Stimulated activated CD4-positive, alpha-beta T cell treated with anti-CD3 and anti-CD28 coated beads, Interleukin-12 subunit alpha, Interleukin-12 subunit beta, amount 100 ng/mL, for 48 hours (primary cell): ENCODE measurements around the gene PTPN18.
"Not testable (repeated sequence)": the region's sequence is repeated elsewhere in the genome, so short reads cannot be mapped to it uniquely, and the experiment has no call there.

Source experiments
- DNase-seq, 3 donors: peaks; one replicate each; pipeline ENCODE4 v3.0.0-alpha.2; 2020; ENCODE audit warnings: low read depth in 2 of 3, low spot score in 1 of 3

PTPN18 gene, protein sequence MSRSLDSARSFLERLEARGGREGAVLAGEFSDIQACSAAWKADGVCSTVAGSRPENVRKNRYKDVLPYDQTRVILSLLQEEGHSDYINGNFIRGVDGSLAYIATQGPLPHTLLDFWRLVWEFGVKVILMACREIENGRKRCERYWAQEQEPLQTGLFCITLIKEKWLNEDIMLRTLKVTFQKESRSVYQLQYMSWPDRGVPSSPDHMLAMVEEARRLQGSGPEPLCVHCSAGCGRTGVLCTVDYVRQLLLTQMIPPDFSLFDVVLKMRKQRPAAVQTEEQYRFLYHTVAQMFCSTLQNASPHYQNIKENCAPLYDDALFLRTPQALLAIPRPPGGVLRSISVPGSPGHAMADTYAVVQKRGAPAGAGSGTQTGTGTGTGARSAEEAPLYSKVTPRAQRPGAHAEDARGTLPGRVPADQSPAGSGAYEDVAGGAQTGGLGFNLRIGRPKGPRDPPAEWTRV

DNA sequence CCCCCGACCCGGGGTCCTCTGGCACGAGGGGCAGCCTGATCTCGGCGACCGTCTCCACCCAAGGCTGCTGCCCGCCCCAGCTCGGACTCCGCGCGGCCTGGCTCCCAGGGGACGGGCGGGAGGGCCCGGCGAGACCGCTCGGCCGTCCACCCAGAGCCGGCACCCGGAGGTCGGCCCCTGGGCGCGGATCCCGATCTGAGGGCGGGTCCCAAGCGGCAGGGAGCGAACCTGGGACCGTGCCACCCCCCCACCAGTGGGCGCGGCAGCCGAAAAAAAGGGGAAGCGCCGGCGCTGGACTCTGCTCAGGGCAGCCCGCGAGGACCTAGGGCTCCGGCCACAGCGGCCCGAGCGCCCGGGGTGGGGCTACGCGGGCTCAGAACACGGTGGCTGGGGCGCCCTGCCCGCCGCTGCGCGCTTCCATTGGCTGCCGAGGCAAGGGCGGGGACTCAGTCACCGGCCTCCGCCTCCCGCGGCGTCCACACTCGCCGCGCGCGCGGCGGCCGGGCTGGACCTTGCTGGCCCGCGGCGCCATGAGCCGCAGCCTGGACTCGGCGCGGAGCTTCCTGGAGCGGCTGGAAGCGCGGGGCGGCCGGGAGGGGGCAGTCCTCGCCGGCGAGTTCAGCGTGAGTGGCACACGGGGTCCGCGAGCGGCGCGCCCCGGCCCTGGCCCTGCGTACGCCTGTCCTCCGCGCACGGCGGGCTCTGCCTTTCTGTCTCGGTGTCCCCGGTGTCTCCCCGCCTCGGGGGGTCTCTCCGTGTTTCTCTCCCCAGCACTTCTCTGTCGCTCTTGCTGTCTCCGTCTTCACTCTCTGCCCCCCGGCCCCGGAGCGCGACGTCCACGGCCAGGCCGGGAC lies at the start of gene PTPN18:
PTPN18 (plus strand) TSS at position 479 of the 854 bp plus-strand sequence; CDS start at position 531, 52 bp downstream.
- DNase-seq: peak in 2 of 3 donors; percentile 31 to 63

DNA sequence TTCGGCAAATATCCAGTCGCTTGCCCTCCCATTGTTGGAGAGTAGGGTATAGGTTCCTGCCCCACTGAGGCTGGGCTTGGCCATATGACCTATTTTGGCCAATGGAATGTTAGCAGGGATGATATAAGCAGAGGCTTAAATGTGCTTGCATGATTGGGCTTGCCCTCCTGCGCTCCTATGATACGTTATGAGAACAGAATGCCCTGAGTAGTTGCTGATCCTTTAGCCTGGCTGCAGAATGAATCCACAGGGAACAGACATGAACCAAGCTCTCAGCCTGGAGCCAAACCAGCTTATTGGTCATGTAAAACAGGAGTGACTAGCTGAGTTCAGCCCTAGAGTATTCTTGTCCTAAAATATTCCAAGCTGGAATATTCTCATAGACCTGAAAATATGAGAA lies 48.0 kb upstream of the PTPN18 start:
- no peak for DNase-seq

DNA sequence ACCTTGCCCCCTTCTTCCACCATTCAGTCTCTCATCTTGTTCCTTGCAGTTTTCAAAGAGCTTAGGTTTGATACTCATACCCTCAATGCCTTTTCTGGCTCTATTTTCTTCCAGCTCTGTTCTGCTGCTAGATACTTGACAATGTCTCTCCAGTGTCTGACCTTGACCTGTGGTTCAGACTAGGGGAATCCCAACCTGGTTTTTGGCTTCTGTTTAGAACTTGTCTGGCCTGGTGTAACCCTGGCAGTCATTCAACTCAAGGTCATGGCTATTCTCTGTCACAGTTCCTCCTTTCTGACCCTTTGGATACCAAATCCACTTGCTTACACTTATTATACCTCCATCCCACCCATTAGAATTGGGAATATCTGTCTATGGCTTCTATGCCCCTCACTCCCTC lies 45.0 kb upstream of the PTPN18 start:
- DNase-seq: no peak

DNA sequence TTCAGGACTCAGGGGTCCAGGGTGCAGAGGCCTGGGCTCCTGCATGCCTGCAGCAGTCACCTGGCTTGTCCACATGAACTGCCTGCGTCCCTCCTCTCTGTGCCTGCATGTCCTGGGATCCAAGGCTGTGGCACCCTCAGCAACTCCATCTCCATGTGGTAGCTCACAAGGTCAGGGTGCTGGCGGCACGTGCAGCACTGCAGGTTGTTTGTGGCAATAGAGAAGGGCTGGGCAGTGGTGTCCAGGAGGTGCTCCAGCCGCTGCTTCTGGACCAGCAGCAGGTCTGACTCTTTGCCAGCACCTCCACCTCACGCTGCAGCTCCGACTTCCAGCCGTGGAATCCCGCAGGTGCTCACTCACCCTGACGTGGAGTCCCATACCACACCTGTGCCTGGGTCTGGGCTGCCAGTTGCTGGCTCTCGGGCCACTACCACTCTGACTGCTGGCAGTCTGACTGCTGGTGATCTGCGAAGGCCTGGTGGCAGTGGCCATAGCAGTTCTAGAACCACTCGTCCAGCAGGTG lies 42.0 kb upstream of the PTPN18 start:
- no peak for DNase-seq

DNA sequence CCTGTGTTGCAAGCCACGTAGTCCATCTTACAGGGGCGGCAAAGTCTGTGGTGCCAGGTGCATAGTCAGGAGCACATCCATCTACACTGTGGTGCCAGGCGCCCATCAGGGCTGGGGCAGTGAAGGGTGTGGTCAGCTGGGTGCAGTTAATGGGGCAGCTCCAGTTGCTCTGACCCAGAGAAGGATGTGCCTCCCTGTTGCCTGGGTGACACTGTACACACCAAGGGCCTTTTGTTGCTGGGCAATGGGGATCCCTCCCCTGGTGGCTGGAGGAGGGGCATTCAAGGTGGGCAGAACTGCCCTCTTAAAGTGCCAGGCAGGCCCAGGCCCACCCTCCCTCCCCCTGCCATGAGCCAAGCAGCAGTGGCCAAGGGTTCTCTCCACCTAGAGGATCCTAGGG lies 41.5 kb upstream of the PTPN18 start:
- DNase-seq: no peak

DNA sequence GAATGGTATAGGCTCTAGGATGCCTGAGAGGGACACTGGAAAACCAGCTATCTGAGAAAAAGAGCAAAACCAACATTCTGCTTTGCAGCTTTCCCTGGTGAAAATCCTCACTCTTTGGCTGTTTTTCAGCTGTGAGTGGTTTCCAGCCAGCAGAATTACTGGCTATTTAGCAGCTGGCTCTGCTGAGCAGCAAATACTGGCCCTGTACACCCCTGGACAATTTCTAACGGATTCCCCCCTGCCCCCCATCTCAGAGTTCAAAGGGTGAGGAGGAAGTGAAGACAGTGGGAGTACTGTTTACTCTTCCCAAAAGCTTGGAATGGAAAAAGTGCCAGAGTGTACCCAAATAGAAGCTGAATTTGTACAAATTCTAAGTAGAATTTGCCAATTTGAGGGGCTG lies 39.3 kb upstream of the PTPN18 start:
- DNase-seq: no peak

DNA sequence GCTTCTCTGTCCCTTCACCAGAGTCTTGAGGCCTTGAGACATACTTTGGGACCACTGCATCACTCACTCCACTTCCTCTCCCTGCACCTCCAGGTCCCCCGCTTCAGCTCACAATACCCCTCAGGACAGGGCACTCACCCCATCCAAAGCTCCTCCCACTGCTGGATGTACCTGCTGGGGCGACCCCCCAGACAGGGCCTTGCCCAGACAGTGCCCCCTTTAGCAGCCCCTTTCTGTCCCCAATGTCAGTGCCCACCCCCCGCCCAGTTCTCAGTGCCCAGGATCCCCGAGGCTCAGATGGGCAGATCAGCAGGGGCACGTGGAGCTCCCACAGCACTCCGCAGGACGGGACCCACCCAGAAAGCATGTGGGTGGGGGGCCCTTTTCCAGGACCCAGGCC lies 37.0 kb upstream of the PTPN18 start:
- DNase-seq: no peak

DNA sequence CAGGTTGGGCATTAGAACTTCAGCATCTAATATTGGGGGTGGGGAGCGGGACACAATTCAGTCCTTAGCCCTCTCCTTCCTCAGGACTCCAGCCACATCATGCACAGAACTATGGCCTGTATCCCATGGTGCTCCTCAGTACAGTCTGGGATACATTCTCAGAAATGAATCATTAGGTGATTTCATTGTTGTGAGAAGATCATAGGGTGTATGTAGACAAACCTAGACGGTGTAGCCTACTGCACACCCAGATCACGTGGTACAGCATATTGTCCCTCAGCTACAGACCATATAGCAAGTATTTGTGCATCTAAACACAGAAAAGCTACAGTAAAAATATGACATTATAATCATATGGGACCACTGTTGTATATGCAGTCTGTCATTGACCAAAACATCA lies 36.3 kb upstream of the PTPN18 start:
- no peak for DNase-seq

DNA sequence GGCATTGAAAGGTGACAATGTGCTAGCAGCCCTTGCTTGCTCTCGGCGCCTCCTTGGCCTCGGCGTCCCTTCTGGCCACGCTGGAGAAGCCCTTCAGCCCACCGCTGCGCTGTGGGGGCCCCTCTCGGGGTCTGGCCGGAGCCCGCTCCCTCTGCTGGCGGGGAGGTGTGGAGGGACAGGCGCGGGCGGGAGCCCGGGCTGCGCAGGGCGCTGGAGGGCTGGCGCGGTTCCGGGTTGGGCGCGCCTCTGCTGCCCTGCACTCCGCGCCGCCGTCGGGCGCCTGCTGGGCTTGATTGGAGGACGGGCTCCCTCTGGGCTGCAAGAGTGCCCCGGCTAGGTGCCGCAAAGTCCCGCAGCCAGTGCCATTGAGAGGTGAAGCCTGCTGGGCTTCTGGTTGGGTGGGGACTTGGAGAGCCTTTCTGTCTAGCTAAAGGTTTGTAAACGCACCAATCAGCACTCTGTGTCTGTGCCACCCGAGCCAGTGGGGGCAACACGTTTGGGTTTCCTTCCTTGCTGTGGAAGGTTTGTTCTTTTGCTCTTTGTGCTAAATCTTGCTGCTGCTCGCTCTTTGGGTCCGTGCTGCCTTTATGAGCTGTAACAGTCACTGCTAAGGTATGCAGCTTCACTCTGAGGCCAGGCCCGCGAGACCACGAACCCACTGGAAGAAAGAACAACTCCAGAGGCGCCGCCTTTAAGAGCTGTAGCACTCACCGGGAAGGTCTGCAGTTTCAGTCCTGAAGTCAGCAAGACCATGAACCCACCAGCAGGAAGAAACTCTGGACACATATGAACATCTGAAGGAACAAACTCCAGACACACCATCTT lies 27.9 kb upstream of the PTPN18 start:
- no peak for DNase-seq

DNA sequence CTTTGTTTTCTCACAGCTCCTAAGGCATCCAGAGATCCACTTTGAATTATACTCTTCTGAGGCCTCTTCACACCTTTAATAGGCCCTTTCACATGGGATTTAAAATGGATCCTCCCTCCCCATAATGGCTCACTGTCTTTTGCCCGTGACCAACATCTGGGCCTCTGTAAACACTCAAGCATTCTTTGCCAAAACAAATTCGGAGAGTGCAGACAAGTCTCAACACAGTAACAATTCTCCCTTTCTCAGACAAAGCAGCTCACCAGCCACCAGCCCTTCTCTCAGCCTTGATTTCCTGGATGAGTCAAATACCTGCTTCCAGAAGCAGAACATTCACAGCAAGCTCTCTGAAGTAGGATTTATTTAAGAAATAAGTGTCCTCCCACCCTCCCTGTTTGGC lies 27.1 kb upstream of the PTPN18 start:
- DNase-seq: no peak

DNA sequence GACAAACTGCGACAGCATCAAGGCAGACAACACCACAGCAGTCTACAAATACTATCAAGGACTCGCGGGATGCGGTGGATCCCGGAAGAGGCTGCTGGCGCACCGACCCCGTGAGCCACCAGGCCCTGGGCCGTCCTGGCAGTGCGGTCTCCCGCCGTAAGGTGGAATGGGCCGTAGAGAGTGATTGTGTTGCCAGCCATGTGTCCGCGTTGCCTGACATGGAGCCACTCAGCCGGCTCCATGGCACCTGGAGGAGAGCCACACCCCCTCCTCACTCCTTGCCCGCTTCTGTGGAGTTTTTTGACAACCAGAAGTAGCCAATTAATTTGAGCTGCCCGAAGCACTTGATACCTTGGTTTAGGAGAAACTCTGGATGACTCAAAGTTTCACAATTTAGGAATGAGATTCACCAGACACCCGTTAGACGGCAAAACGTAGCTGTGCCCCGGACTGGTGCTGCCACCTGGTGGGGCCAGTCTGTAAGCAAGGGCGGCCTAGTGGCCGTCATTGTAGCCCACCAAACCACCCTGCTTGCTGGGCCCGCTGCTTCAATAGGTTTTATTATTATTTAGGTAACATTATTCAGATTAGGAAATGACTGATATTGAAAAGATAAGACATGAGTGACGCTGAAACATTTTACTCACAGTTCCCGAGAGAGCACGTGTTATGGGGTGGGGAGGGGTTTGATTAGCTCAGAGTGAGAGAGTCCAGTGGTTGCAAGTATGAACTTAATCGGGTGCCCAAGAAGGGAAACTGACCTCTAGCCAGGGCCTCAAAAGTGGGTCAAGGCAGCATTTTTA lies 23.4 kb upstream of the PTPN18 start:
- DNase-seq: peak; percentile 48 to 68 (median 65)

DNA sequence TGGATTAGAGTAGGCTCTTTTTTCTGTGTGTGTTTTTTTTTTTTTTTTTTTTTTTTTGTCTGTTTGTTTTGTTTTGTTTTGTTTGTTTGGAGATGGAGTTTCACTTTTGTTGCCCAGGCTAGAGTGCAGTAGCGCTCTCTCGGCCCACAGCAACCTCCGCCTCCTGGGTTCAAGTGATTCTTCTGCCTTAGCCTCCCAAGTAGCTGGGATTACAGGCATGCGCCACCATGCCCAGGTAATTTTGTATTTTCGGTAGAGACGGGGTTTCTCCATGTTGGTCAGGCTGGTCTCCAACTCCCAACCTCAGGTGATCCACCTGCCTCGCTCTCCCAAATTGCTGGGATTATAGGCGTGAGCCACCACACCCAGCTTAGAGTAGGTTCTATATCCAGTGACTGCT lies 22.6 kb upstream of the PTPN18 start:
- DNase-seq: not testable (repeated sequence)

DNA sequence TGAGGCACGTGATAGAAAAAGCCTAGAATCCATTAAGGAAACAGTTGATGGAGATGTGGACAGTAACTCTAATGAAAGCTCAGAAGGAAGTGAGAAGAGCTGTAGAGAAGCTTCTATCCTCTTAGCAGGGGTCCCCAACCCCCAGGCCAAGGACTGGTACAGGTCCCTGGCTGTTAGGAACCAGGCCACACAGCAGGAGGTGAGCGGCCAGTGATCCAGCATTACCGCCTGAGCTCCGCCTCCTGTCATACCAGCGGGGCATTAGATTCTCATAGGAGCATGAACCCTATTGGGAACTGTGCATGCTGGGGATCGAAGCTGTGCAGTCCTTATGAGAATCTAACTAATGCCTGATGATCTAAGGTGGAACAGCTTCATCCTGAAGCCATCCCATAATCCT lies 21.8 kb upstream of the PTPN18 start:
- DNase-seq: no peak

DNA sequence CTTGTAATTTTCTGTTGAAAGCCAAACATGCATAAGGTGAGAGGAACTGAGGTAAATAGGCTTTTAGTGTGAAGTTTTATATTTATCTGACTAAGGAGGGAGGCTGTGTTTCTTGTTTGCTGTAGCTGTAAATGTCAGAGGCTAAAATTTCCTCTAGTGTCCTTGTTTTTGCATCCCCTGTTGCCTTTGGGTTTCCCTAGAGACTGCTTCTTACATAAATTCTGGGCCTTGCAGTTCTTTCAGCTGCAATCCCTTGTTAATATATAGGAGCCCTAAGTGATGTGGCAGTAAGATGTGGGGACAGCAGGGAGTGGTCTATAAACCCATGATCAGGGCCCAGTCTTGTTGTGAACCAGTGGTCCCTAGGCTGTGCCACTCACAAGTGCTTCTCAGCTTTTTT lies 20.6 kb upstream of the PTPN18 start:
- DNase-seq: no peak

DNA sequence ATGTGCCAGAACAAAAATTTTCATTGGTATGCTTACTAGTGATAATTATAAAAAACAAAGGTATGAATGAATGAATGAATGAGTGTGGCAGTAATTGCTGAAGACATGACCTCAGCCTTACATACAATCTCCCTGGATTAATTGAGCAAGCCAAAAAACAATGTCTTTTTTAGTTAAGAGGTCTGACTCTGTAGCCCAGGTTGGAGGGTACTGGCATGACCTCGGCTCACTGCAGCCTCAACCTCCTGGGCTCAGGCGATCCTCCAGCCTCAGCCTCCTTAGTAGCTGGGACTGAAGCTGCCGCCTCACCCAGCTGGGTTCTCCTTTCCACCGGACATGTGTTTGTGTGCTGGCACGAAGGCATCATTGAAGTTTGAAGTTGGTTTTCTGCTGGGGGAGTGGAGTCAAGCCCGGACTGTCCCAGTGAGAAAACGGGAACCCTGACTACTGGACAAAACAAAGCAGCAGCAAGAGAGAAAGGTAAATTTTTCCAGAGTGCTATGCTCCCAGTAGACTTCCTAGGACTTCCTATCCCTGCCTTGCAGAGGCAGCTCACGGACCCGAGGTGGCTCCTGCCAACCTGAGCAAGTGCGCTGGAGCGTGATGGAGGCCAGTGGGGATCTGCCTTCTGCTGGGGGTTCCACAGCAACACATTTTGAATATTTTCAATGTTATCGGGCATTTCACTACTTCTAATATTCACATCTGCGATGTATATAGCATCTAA lies 19.5 kb upstream of the PTPN18 start:
- no peak for DNase-seq

DNA sequence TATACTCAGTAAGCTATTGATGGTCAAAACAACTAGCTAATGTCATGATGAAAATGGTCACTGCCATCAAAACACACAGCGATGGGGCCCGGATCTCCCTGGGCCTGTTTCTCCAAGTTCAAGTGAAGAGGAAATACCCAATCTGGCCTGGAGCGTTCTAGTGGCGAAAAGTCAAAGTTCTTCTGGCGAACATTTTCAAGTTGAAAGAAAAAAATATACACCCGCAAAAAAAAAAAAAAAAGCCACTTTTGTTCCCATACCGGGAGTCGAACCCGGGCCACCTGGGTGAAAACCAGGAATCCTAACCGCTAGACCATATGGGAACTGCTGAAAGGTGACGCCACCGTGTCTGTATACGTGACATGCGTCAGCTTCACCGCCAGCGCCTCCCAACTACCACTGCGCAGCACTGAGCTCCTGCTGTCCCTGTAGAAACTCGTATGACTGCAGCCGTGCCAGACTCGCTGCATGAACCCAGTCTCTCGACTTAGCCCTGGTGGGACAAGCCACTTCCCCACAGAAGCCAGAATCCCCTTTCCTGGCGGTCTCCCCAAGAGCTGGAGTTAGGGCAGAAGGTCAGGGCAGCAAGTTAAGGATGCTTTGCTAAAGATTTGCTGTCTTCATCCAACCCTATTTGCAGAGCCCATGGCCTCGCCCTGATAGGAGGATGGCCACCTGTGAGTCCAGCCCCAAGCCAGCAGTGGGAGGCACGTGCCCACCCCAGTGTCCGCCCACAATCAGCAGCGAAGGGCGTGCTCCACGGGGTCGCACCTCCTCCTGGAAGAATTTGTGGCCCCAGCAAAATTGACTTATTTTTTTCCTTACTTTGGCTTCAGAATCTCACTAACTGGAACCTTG lies 18.8 kb upstream of the PTPN18 start:
- DNase-seq: peak; percentile 39 to 62 (median 57)

DNA sequence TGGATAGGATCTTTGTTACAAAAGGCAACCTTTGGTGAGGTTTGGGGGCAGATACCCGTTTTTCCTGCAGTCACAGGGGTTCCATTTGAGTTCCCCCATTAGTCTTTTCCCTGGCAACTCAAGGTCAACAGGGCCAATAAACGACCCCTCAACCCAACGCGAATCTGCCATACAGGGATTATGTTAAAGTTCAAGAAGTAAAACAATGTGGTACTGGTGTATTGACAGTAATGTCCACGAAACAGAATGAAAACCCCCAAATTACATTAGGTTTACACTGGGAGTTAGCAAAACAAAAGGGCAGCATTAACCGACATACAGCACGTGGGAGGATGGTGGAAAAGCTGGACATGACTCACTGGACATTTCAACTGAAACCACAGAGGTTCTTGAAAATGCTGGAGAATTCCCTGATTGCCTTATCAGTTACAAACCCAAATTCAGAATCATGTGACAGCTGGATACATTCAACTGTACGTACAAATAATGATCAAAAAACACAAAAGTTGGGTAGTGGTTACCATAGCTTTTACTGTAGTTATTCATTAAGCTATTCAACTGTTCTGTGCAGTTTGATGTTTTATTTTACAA lies 18.0 kb upstream of the PTPN18 start:
- DNase-seq: no peak

DNA sequence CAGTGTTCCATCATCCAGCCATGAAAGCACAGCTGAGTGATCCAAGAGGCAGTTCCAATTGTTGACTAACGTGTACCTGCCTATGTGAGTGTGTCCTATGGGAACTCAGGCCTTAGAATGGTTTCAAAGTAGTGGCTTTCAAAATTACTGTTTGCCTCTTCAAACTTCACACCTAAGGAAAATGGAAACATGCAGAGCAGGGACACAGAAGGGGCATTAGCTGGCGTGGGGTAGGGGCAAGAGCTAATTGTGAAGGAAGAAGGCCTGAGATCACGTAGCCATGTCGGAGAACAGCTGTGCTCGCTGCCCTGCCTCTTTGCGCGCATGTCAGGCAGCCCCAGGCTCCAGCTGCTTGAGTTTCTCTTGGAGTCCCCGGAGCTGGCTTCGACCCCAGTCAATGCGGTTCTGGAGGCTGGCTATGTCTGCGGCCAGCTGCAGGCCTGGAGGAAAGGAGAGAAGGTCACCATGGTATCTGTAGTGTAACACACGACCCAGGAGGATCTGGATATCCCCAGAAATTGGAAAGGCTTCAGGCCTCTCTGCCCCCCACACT lies 17.0 kb upstream of the PTPN18 start:
- DNase-seq: no peak
